Activated CD4-positive, CD25-positive, alpha-beta regulatory T cell (primary cell): ENCODE results near the gene ZNF566.
"Not testable (repeated sequence)": the region's sequence is repeated elsewhere in the genome, so short reads cannot be mapped to it uniquely, and the experiment has no call there.

Experiments used
- DNase-seq, 4 experiments: peaks; one replicate each; lab custom pipeline; 2025; lab: John Stamatoyannopoulos, UW

The ZNF566 gene

DNA sequence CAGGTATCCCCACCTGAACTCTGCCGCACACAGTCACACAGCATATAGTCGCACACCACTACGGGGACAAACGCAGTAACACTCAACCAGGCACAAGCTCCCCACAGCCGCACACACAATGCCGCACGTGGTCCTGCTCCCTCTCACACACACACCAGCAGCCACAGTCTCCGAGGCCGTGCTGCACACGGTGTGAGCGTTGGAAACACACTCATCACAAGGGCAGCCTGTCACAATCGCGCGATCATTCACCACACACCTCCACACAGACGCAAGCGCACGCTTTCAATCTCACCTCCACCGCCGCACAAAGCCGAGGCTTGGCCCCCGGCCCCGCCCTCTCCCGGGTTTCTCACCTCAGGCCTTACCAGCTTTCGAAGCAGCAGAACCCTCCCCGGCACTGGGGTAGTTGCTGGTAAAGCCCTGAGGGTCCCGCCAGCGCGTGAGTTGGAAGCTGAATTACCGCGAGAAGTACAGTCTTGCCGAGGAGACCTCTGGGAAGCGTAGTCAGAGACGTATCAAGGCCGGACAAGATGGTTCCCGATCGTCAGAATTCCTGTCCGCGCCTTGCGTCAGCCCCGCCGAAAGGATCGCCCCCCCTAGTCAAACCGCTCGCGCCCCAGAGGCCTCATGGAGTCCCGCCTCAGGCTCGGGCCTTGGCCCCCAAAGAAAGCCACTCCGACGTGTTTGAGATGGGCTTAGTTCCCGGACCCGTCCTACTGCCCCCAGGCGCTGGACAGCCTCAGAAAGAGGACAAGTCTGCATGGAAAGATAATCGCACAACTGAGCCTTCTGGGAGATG, at the start of gene ZNF566:
ZNF566 (minus strand) TSS at position 444 of the 802 bp plus-strand sequence. CDS start 13,004 bp downstream, outside the sequence.
- peak; percentile 82 to 85 (median 83) for DNase-seq

DNA sequence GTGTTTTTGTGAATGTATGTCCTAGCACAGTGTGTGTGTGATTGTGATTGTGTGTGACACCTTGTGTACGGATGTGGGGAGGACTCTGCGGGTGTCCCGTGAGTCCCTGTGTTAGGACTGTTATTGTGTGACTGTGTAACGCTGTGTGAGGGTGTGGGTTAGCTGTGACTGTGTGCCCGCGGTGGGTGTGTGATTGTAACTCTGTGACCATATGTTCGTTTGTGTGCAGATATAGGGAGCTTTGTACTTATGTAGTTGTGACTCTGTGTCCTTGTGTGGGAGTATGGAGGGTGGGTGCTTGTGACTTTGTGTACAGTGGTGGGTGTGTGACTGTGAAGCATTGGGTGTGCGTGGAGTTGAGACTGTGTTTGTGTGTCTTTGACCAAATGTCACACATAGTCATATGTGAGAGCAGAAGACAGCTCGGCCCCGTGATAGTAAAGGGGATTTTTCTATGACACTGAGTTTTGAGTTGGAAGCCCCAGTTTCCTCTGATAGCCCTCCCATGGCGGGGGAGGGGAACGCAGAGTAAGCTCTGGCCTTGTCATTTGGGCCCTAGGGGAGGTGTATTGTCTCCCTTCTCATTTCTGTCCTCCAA, 39.7 kb upstream of the ZNF566 start:
- peak in 1 of 4 experiments; percentile 2 for DNase-seq

- peak; percentile 74 to 84 (median 76) for DNase-seq
These were observed 39.0 kb upstream of the ZNF566 start, which contains the start of gene ZNF260 for GRCh38 chr19:36528194-36528920. Gene ZNF260 (minus strand): TSS chr19:36528271. CDS start chr19:36515238, 13,033 bp downstream.

DNA sequence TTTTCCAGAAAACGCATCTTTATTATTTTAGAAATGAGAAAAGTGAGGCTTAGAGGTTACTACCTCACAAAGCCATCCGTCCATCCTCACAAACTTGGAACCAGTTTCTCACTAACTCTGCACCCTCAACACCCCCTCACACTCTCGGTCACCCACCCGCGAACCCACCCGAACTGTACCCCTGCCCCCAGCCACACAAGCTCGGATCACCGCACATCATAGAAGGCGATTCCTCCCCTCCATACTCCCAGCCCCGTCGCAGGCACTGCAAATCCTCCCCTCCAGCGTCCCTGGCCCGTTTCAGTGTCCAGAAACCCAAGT, 38.5 kb upstream of the ZNF566 start:
- no peak for DNase-seq

DNA sequence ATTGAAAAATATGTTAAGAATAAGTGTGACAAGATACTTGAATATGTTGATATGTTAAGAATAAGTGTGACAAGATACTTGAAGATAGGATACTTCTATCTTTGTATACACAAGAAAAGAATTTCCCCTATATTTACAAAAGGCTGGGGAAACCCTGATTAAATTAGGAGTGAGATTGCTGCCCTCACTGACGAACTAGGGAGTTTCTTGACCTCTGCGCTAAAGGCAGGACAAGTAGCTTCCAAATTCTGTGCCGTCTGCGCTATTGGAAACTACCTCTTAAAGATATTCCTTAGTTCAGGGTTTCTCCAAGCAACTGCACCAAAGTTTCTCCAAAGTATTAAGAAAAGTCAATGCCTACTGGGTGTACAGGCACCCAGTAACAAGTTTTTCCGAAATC, 38.0 kb upstream of the ZNF566 start:
- DNase-seq = no peak

GRCh38 chr19:36526581-36526980, 37.2 kb upstream of the ZNF566 start:
- DNase-seq = no peak

GRCh38 chr19:36524617-36525016, 35.3 kb upstream of the ZNF566 start:
- no peak for DNase-seq

DNA sequence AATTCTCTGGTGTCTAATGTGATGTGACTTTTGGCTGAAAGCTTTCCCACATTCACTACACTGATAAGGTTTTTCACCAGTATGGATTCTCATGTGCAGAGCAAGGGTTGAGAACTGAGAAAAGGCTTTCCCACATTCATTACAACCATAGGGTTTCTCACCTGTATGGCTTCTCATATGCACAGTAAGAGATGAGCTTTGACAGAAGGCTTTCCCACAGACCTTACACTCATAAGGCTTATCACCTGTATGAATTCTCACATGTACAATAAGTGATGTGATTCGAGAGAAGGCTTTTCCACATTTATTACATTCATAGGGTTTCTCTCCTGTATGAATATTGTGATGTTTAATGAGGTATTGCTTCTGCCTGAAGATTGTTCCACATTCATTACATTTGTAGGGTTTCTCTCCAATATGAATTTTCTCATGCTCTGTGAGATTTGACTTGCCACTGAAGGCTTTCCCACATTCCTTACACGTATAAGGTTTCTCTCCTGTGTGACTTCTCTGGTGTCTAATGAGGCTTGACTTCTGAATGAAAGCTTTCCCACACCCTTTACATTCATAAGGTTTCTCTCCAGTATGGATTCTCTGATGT, 24.8 kb upstream of the ZNF566 start:
- DNase-seq = no peak

GRCh38 chr19:36508325-36508724, 19.0 kb upstream of the ZNF566 start:
- no peak for DNase-seq

GRCh38 chr19:36501973-36502372, 12.6 kb upstream of the ZNF566 start:
- no peak for DNase-seq

DNA sequence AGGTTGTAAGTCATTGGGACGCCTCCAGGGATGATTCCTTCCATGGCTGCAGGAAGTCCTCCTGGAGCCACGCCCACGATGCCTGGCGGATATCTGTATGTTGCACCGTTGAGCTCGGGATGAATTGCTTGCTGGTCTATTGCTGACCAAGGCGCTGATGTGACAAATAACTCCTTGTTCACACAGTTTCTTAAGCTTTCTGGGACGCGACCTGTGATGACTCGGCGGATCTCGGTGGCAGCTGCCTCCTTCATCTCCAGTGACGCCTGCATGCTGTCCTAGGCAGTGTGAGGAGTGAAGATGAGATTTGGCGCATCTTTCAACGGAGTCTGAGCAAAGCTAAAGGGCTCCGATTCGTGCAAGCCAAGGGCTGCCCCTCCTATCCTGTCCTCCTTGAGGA, 7.6 kb upstream of the ZNF566 start:
- no peak for DNase-seq

GRCh38 chr19:36492689-36493453, 3.5 kb upstream of the ZNF566 start:
- not testable (repeated sequence) for DNase-seq

DNA sequence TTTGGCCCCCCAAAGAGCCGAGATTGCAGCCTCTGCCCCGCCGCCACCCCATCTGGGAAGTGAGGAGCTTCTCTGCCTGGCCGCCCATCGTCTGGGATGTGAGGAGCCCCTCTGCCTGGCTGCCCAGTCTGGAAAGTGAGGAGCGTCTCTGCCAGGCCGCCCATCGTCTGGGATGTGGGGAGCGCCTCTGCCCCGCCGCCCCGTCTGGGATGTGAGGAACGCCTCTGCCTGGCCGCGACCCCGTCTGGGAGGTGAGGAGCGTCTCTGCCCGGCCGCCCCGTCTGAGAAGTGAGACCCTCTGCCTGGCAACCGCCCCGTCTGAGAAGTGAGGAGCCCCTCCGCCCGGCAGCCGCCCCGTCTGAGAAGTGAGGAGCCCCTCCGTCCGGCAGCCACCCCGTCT, 1.5 kb upstream of the ZNF566 start:
- not testable (repeated sequence) for DNase-seq

- DNase-seq = peak in 3 of 4 experiments; percentile 43 to 63 (median 44)
These were observed 607 bp upstream of the ZNF566 start for GRCh38 chr19:36489920-36490415.

- DNase-seq = peak in 2 of 4 experiments; percentile 47 to 50
These were observed 579 bp downstream of the ZNF566 start for GRCh38 chr19:36488846-36489117.

GRCh38 chr19:36488118-36488845, 1.1 kb downstream of the ZNF566 start:
- no peak for DNase-seq

- no peak for DNase-seq
These were observed 5.7 kb downstream of the ZNF566 start for GRCh38 chr19:36483653-36484052.

GRCh38 chr19:36482876-36483275, 6.5 kb downstream of the ZNF566 start:
- no peak for DNase-seq

DNA sequence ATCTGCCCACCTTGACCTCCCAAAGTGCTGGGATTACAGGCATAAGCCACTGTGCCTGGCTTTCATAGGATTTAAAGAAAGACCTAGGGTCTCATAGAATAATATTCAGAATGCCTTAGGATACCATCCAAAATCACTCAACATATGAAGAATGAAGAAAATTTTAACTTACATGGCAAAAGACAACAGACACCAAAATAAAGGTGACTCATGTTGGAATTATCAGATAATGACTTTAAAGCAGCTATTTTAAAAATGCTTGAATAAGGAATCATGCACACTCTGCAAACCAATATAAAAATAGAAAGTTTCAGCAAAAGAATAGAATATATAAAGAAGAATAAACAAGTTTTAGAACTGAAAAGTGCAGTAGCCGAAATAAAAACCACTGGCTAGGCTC, 29.3 kb downstream of the ZNF566 start:
- DNase-seq = no peak

- no peak for DNase-seq
These were observed 32.5 kb downstream of the ZNF566 start for GRCh38 chr19:36456831-36457230.

DNA sequence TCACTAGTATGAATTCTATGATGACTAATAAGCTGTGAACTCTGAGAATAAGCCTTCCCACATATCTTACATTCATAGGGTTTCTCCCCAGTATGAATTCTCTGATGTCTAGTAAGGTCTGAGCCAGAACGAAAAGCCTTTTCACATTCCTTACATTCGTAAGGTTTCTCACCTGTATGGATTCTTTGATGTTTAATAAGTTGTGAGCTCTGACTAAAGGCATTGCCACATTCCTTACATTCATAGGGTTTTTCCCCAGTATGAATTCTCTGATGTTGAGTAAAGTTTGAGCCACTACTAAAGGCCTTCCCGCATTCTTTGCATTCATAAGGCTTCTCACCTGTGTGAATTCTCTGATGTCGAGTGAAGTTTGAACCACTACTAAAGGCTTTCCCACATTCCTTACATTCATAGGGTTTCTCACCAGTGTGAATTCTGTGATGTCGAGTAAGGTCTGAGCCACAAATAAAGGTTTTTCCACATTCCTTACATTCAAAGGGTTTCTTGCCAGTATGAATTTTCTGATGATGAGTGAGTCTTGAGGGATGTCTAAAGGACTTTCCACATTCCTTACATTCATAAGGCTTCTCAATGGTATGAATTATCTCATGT, 40.2 kb downstream of the ZNF566 start:
- no peak for DNase-seq
